Measurements from ENCODE around the gene STATH. TPM values are rescaled to one million over a fixed set of nuclear protein-coding genes. Genes with fewer than 3 reads are reported as not detected.

Gene STATH
- total RNA-seq, 4 donors from 2014 or later, result not detected

DNA sequence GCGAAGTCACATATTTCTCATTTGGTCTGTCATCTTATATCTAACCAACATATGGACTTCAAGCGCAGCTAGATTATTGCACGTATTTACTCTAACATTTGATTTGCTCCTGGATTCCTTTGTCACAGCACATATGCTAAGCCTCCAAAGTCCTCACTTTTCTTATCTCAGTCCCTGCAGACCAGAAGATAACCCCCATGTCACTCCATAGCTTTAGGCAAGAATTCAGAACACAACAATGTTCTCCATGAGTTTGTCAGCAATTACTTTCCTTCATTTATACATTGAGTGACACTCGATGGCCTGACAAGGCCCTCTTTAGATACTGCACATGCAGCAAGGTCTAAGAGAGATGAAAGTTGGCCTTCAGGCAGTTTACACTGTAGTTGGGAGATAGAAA, 4.8 kb upstream of the STATH start:
- H3K27ac ChIP-seq, result no peak overlapping the region
- no peaks in the 10 kb centered on the region for H3K9me3 ChIP-seq
- TF ChIP-seq POLR2AphosphoS5 (IDR thresholded peaks at IDR 0.05), result no peak
- TF ChIP-seq EP300 (IDR thresholded peaks at IDR 0.05; ENCODE audit: low read depth), result no peak
- H3K27me3 ChIP-seq, result no peaks in the 10 kb centered on the region
- DNase-seq, result no peak
- intact Hi-C loops (cut with DNase I; ENCODE audit: low total_unique reads), result no loop called here
- H3K36me3 ChIP-seq, result no peaks in the 10 kb centered on the region
- H3K4me3 ChIP-seq, result no peak overlapping the region
- no peaks in the 10 kb centered on the region for H3K4me1 ChIP-seq
- WGBS, 2 donors (ENCODE audit: low coverage in 1 of 2), result 88 to 90% methylated on average over 4 of the region's 4 CpGs
- in situ Hi-C loops (cut with MboI; ENCODE audit: low pct_ligation_motif_present in 1 of 4, low pct_unique_long_range_greater_than_20kb in 1 of 4, low sequenced_read_pairs in 3 of 4), result no loop called here

DNA sequence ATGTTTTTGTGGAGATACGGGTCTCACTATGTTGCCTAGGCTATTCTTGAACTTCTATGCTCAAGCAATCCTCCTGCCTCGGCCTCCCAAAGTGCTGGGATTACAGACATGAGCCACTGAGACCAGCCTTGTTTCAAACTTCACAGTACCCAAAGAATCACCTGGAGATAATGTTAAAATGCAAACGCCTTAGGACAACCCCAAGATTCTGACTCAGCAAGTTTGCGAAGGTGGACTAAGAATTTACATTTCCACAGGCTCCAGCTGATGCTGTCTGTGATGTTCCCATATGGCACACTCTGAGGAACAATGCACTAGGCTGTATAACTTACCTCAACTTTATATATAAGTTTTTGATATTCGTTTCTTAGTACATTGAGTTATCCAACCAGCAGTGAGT, 984 bp upstream of the STATH start:
- no peaks in the 10 kb centered on the region for H3K27me3 ChIP-seq
- no peaks in the 10 kb centered on the region for H3K36me3 ChIP-seq
- H3K9me3 ChIP-seq, result no peaks in the 10 kb centered on the region
- TF ChIP-seq EP300 (IDR thresholded peaks at IDR 0.05; ENCODE audit: low read depth) (no peak), POLR2A (IDR thresholded peaks at IDR 0.05) (no peak), POLR2AphosphoS5 (IDR thresholded peaks at IDR 0.05) (no peak)
- TF ChIP-seq, protein P1, sequence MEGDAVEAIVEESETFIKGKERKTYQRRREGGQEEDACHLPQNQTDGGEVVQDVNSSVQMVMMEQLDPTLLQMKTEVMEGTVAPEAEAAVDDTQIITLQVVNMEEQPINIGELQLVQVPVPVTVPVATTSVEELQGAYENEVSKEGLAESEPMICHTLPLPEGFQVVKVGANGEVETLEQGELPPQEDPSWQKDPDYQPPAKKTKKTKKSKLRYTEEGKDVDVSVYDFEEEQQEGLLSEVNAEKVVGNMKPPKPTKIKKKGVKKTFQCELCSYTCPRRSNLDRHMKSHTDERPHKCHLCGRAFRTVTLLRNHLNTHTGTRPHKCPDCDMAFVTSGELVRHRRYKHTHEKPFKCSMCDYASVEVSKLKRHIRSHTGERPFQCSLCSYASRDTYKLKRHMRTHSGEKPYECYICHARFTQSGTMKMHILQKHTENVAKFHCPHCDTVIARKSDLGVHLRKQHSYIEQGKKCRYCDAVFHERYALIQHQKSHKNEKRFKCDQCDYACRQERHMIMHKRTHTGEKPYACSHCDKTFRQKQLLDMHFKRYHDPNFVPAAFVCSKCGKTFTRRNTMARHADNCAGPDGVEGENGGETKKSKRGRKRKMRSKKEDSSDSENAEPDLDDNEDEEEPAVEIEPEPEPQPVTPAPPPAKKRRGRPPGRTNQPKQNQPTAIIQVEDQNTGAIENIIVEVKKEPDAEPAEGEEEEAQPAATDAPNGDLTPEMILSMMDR (IDR thresholded peaks at IDR 0.05), result no peak
- no peaks in the 10 kb centered on the region for H3K4me1 ChIP-seq
- intact Hi-C loops (cut with DNase I; ENCODE audit: low total_unique reads), result no loop called here
- WGBS, 2 donors (ENCODE audit: low coverage in 1 of 2), result 74 to 77% methylated on average over 5 of the region's 5 CpGs
- H3K4me3 ChIP-seq, result no peak overlapping the region
- no peak for DNase-seq
- H3K27ac ChIP-seq, result no peak overlapping the region
- in situ Hi-C loops (cut with MboI; ENCODE audit: low pct_ligation_motif_present in 1 of 4, low pct_unique_long_range_greater_than_20kb in 1 of 4, low sequenced_read_pairs in 3 of 4), result no loop called here

DNA sequence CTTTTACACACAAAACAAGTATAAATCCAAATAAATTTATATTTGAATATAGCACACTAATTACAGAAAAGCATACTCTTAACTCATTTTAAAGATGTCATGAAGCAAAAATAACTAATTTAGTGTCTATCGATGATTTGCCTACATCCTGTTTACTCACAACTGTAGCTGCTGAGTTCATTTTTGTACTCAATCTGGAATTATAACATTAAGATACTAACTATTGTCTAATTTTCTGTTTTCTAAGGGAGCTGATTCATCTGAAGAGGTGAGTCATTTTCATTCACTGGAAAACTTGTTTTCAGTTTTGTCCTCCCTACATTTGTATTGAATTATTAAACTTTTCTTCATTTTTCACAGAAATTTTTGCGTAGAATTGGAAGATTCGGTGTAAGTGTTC, 3.7 kb downstream of the STATH start:
- no peak overlapping the region for H3K27ac ChIP-seq
- H3K4me1 ChIP-seq, result no peaks in the 10 kb centered on the region
- intact Hi-C loops (cut with DNase I; ENCODE audit: low total_unique reads) (no loop called here), in situ Hi-C loops (cut with MboI; ENCODE audit: low pct_ligation_motif_present in 1 of 4, low pct_unique_long_range_greater_than_20kb in 1 of 4, low sequenced_read_pairs in 3 of 4) (no loop called here)
- TF ChIP-seq EP300 (IDR thresholded peaks at IDR 0.05; ENCODE audit: low read depth), result no peak
- TF ChIP-seq POLR2A (IDR thresholded peaks at IDR 0.05), result no peak
- no peak for TF ChIP-seq POLR2AphosphoS5 (IDR thresholded peaks at IDR 0.05)
- TF ChIP-seq, protein P1 (IDR thresholded peaks at IDR 0.05), result no peak
- no peaks in the 10 kb centered on the region for H3K9me3 ChIP-seq
- H3K4me3 ChIP-seq, result no peak overlapping the region
- 81 to 88% methylated on average over 3 of the region's 3 CpGs for WGBS, 2 donors (ENCODE audit: low coverage in 1 of 2)
- no peak for DNase-seq
- H3K27me3 ChIP-seq, result no peaks in the 10 kb centered on the region
- H3K36me3 ChIP-seq, result no peaks in the 10 kb centered on the region

DNA sequence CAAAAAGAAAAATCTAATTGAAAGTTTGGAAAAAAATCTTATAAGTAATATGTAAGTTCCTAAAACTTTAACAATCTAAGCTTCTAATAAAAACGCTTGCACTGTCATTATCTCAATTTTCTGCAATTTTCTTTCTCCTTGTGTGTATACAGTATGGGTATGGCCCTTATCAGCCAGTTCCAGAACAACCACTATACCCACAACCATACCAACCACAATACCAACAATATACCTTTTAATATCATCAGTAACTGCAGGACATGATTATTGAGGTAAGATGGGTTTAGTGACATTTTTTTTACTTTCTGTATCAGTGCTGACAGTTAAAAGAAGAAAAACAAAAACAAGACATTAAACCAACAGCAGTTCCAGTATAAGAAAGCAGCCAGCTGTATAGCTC, 4.9 kb downstream of the STATH start:
- intact Hi-C loops (cut with DNase I; ENCODE audit: low total_unique reads) (no loop called here), in situ Hi-C loops (cut with MboI; ENCODE audit: low pct_ligation_motif_present in 1 of 4, low pct_unique_long_range_greater_than_20kb in 1 of 4, low sequenced_read_pairs in 3 of 4) (no loop called here)
- WGBS, 2 donors (ENCODE audit: low coverage in 1 of 2), result 73 to 86% methylated on average over 1 of the region's 1 CpG
- H3K27ac ChIP-seq, result no peak overlapping the region
- H3K27me3 ChIP-seq, result no peaks in the 10 kb centered on the region
- no peaks in the 10 kb centered on the region for H3K9me3 ChIP-seq
- TF ChIP-seq POLR2AphosphoS5 (IDR thresholded peaks at IDR 0.05) (no peak), POLR2A (IDR thresholded peaks at IDR 0.05) (no peak), EP300 (IDR thresholded peaks at IDR 0.05; ENCODE audit: low read depth) (no peak)
- TF ChIP-seq, protein P1 (IDR thresholded peaks at IDR 0.05), result no peak
- H3K36me3 ChIP-seq, result no peaks in the 10 kb centered on the region
- H3K4me3 ChIP-seq, result no peak overlapping the region
- H3K4me1 ChIP-seq, result no peaks in the 10 kb centered on the region
- DNase-seq, result no peak

DNA sequence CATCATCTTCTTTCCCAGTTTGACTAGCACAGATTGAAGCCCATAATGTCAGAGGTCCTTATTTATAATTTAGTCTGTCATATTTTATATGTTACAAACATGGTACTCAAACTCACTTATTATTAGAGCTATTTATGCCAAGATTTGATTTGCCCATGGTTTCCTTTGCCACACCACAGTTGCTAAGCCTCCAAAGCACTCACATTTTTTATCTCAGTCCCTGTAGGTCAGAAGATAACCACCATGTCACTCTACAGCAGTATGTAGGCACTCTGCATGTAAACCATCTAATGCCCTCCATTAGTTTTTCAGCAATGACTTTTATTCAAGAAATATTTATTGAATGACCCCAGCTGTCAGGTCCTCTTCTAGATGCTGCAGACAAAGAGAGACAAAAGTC, 6.7 kb downstream of the STATH start:
- H3K27me3 ChIP-seq, result no peaks in the 10 kb centered on the region

More for the DNA sequence above, 6.7 kb downstream of the STATH start:
- intact Hi-C loops (cut with DNase I; ENCODE audit: low total_unique reads), result no loop called here
- Histone ChIP-seq H3K4me3 (no peak overlapping the region), H3K9me3 (no peaks in the 10 kb centered on the region), H3K27ac (no peak overlapping the region), H3K4me1 (no peaks in the 10 kb centered on the region), H3K36me3 (no peaks in the 10 kb centered on the region)
- in situ Hi-C loops (cut with MboI; ENCODE audit: low pct_ligation_motif_present in 1 of 4, low pct_unique_long_range_greater_than_20kb in 1 of 4, low sequenced_read_pairs in 3 of 4), result no loop called here
- DNase-seq, result no peak
- no peak for TF ChIP-seq POLR2AphosphoS5 (IDR thresholded peaks at IDR 0.05)
- TF ChIP-seq EP300 (IDR thresholded peaks at IDR 0.05; ENCODE audit: low read depth), result no peak
- TF ChIP-seq, protein P1 (IDR thresholded peaks at IDR 0.05), result no peak
- no peak for TF ChIP-seq POLR2A (IDR thresholded peaks at IDR 0.05)

Measured in transverse colon (tissue), 4 donors.